ENCODE results near the gene ARIH2.

ARIH2 gene

DNA sequence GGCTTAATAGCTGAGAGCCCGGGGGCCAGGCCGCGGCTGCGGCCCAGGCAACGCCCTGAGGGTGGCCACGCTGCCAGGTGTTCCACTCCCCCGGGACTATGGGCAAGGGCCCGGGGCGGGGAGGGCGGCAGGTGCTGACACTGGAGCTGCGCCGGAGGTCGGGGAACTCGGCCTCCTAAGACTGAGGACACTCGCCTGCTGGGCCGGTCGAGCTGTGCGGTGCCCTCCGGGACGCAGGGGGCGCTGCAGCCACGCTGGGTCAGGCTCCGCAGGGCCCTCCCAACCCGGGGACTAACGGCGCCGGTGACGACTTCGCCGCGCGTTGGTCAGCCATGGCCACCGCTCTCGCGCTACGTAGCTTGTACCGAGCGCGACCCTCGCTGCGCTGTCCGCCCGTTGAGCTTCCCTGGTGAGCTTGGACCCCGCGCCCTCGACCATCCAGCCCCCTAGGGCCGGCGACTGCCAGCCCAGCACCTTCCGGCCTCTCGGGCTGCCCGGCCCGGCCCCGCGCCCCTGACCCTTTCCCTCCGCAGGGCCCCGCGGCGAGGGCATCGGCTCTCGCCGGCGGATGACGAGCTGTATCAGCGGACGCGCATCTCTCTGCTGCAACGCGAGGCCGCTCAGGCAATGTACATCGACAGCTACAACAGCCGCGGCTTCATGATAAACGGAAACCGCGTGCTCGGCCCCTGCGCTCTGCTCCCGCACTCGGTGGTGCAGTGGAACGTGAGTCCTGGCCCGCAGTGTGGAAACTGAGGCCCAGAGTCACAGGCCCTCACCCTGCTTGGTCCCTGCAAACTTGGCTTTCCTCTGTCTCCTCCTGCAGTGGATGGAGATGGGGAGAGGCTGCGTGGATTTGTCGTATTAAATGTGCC is 103.4 kb downstream of the ARIH2 start, which contains the start of gene NDUFAF3:
NDUFAF3 (plus strand) TSS at position 309 of the 875 bp plus-strand sequence; CDS start at position 333, 24 bp downstream.
- DNase-seq = peak; percentile 94

DNA sequence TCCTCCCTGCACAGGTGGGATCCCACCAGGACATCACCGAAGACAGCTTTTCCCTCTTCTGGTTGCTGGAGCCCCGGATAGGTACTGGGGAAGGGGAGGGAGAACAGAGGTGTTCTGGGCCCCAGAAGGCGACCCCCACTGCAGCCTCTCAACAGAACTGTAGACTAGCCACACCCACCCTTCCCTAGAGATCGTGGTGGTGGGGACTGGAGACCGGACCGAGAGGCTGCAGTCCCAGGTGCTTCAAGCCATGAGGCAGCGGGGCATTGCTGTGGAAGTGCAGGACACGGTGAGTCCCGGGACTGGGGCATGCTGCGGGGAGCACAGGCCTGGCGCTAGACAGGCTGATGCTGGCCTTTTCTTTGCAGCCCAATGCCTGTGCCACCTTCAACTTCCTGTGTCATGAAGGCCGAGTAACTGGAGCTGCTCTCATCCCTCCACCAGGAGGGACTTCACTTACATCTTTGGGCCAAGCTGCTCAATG is 104.1 kb downstream of the ARIH2 start:
- DNase-seq = no peak

DNA sequence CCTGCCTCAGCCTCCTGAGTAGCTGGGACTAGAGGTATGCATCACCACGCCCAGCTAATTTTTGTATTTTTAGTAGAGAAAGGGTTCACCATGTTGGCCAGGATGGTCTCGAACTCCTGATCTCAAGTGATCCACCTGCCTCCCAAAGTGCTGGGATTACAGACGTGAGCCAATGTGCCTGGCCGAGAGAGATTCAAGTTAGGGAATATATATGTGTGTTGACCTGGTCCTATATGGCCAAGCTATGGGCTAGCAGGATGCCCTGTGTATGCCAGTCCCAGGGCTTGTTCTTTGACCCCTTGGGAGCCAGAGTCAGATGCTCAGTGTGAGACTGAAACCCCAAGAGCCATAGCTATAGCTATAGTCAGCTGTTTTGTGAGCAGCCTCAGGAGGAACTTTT is 105.1 kb downstream of the ARIH2 start:
- no peak for DNase-seq

DNA sequence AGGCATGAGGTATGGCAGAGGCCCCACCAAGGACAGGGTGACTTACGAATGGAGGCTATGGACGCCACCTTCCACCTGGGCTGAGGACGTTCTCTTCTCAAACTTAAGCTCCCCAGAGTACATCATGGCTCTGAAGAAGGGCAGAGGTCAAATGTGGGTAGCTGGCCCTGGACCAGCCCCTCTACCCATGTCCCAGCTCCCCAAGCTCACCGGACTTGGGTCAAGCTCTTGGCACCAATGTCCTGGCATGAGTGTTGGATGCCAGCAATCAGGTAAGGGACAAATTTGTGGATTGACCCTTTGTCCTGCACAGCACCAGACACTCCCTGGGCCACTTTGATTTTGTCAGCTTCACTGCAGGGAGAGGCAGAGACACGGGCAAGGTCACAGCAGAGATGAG is 105.8 kb downstream of the ARIH2 start:
- DNase-seq = no peak

DNA sequence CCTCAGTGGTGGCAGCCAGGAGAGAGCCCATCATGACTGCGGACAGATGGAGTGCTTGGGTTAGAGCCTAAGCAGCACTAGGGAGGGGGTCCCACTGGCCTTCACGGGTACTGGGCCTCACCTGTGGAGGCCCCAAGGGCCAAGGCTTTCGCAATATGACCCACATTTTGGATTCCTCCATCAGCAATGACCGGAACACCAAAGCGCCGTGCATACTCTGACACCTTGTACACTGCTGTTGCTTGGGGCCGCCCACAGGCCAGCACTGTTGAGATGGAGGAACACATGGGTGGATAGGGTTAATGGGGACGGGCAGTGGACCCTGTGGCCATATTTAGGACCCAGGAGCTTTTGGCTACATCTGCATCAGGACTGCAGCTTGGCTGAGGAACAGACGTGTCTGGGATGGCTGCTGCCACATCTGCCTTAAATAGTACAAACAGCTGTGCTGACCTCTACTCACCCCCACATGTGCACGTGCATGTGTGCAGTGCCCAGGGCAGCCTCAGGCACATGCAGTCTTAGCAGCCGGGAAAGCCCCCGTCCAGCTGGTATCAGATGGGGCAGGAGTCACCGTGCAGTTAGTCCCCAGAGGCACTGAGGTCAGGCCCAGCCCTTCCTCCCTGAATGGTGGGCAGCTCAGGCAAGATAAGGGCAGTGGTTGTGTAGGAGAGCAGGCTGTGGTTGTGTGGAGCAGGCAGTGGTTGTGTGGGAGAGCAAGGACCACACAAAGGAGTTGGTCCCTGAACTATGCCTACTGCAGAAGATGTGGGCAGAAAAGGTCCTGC is 106.6 kb downstream of the ARIH2 start:
- DNase-seq = no peak

DNA sequence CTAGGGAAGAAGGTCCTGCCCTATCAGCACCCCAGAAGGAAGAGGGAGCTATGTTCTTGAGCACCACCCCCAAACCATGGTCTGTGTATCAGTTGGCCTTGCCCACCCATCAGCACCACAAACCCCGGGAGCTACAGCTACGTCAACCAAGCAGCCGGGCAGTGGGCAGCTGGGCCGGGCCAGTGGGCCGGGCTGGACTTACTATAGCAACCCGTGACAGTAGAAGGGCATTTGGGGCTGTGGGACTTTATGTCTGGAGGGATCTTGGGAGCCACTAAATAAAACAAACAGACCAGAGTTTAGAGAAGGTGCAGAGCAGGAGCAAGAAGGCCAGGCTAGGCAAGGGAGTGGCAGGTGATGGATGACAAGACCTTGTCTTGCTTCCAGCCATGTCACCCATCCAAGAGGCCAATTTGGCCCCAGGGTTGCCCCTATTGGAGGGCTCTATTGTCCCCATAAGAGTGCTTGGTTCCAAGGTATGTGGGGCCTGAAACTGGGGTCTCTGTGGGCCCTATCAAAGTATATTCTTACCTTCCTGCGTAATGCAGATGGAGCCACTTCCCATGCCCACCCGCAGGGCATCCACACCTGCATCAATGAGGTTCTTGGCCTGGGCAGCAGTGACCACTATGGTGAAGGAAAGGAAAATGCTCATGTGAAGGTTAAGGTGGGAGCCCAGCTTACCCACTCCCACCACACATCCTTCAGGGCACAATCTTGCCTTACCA is 107.3 kb downstream of the ARIH2 start:
- no peak for DNase-seq

DNA sequence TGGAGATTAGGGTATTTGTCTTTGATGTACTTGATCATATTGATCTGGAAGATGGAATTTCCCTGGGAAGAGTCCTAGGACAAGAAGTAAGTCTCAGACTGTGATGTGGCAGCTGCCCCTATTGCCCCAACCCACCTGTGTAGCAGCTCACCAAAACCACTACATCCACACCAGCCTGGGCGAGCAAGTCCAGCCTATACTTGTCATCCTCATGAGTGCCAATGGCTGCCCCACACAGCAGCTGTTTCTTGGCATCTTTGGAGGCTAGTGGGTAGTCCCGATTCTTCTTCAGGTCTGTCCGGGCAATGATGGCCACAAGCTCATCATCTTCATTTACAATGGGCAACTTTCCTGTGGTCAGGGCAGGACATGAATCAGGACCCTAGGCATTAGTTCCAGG is 107.9 kb downstream of the ARIH2 start:
- DNase-seq = no peak

DNA sequence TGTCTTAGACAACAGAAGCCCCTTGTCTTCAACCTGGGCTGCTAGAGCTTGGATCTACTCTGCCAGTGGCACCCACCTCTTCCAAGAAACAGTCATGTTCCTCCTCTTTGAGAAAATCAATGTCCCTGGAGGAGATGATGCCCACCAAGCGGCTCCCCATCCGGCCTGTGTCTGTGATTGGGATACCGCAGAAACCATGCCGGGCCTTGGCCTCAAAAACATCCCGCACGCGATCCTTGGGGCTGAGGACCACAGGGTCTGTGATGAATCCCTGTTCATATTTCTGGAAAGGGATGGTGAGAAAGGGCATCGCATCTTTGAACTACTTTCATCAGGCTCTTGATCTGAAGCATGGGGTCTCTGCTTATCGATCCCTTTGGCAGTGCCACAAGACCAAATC is 109.0 kb downstream of the ARIH2 start:
- DNase-seq = no peak

DNA sequence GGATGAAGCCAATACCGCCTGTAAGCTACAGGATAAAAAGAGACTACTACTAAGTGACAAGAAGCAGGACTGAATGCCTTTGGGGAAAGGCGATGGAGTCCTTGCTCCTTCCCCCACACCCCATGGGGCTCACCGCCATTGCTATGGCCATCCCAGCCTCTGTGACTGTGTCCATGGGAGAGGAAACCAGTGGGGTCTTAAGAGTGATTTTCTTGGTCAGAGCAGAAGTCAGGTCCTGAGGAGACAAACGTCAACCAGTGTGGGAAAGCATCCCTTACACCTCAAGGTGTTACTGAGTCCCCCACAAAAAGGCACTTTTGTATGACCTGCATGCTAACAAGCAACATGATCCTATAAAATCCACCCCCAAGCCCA is 109.6 kb downstream of the ARIH2 start:
- DNase-seq = no peak

DNA sequence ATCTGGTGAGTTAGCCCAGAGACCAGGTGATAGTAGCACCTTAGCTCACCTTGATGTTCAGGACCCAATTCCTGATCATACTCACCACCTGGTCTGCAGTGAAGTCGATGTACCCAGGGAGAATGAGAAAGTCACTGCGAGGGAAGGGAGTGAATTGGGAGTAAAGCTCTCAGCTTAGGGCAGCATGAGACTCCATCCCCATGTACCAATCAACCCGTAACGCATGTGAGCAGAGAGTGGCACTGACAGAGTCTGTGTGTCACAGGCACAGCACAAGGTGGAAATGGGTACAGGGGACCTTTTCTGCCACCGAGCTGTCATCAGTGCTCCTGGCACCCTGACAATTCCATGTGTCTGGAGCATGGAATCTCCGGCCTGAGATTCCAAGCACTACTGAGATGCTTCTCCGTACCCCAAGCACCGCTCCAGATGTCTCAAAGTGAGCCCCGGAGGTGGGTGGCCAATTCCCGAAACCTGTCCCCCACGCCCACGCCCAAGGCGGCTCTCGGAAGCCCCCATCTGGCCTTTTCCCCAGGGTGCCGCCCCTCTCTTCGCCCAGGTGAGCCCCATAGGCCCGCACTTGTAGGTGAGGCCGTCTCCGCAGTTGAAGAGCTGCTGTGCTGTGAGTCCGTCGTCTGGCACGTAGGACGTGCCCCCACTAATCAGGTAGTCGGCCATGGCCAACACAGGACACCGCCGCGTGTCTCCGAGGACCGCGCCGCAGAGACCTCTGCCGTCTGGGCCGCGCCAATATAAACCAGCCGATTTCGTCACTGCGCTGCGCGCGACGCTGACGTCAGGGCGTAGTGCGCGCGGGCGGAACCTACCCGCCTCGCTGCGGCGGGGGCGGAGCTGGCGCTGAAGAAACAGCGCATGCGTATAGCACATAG is 110.3 kb downstream of the ARIH2 start, which contains the start of gene IMPDH2:
IMPDH2 (minus strand) TSS at position 726 of the 890 bp plus-strand sequence; CDS start at position 678, 48 bp downstream.
- peak; percentile 96 for DNase-seq

DNA sequence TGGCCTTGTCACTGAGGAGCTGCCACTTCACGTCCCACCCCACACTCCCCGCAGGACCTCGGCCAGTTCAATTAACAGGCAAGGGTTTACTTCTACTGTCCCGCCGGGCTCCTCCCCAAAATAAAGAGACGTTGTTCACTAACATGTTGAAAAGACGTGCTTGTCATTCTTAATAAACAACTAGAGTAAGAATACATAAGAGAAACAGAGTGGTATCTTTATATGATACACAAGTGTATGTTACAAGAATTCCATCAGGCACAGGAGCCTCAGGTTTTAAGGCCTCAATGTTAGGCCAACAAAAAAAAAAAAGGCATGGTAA is 110.9 kb downstream of the ARIH2 start:
- no peak for DNase-seq

DNA sequence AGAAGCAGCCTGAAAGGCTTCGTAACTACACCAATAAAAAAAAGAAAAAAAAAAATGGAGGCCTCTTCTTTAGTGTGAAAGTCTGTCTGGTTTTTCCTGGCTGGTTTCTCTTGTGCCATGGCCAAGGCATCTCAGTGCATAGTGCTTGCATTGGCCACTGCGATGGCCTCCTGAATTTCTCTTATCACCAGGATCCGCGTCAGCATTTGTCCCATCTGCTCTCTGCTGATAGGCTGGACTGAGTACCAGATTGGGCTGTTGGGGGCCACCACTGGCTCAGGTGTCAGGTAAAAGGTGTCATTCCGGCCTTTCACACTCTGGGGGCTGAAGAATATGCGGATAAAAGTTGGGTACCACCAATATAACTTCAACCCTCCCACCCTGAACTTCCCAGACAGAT is 111.7 kb downstream of the ARIH2 start:
- DNase-seq = no peak

DNA sequence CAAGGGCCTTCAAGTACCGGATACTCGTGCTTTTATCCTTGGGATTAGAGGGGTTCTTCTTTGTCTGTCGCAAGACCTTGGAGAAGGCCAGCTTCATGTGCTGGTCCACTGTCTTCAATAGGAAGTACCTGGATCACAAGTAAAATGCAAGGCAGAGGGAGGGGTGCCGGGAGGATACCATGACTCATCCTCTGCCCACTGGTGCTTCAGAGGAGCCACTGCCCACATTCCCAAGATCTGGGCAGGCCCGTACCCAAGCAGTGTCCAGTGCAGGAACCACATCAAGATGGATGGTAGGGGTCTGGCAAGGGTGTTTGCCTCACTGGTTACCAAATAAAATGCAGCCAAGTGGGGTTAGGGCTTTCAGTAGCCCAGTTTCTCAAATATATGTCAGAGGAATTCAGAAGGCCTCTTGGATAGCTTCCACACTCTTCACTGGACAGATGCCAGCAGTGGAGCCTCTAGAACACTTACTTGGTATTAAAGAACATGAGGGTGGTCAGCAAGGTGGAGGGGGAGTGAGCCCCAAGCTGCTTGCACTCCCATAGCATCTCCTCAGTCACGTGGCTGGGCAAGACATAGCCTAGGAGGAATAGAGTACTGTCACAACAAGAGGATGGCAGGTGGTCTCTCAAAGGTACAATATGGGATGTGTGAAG is 114.1 kb downstream of the ARIH2 start:
- DNase-seq = no peak

DNA sequence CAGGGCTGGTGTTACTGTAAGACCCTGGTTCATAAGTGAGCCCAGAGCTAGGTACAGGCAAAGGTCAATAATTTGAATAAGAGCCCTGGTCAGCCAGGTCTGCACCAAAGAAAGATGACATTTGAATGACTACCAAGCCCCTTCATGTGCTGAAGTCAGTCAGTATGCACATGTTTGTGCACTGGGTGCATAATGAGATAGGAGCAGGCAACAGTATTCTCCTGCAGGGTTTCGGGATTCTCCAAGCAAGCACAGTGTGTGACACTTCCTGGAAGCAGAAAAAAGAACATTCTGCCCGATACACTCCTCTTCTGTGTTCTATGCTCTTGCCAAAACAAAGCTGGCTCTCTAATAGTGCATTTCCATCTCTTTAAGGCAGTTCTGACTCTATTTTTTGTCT is 116.0 kb downstream of the ARIH2 start:
- no peak for DNase-seq

DNA sequence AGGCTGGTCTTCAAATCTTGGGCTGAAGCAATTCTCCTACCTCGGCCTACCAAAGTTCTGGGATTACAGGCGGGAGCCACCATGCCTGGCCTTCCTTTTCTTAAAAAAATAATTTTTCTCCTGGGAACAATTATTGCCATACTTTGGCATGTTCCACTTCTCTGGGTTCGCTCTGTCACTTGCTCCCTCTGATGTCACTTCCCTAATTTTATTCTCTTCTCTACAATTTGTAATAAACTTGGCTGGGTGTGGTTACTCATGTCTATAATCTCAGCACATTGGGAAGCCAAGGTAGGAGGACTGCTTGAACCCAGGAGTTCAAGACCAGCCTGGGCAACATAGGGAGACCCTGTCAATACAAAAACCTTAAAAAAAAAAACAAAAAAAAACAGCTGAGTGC is 116.6 kb downstream of the ARIH2 start:
- no peak for DNase-seq

Data from CD4-positive, alpha-beta T cell treated with Interleukin-10 for 1 hour (primary cell).